ENCODE results near the gene PPIH. TPM values are rescaled to one million over a fixed set of nuclear protein-coding genes. Genes with fewer than 3 reads are reported as not detected.
"Not testable (repeated sequence)": the region's sequence is repeated elsewhere in the genome, so short reads cannot be mapped to it uniquely, and the experiment has no call there.

The PPIH gene
- total RNA-seq, 1 donor from 2014 or later, result 64.1 TPM

DNA sequence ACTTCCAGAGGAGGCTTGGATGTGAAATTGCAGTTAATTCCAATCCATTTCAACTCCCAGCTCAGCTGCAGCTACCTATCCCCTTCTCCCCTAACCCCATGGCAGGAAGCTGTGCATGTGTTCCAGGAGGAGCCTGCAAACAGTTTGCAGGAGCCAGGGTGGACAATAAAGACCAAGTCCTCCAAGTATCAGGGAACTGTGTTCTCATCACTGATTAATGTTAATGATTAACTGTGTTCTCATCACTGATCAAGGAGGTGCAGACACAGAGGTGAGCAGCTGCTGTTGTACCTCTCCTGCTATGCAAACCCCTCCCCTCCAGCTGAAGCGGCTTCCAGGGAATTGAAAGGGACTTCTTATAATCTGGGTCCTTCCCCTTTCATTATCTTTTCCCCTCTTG is 62.6 kb downstream of the PPIH start:
- Mint-ChIP-seq H3K36me3 (ENCODE audit: low read depth) (peaks cover 22% of the 10 kb centered on the region), H3K4me1 (no peaks in the 10 kb centered on the region), H3K27me3 (no peaks in the 10 kb centered on the region), H3K27ac (no peak overlapping the region), H3K4me3 (no peak overlapping the region), H3K9me3 (peaks cover 2% of the 10 kb centered on the region)
- CTCF ChIA-PET, result no interaction called here
- TF ChIP-seq, protein P1, sequence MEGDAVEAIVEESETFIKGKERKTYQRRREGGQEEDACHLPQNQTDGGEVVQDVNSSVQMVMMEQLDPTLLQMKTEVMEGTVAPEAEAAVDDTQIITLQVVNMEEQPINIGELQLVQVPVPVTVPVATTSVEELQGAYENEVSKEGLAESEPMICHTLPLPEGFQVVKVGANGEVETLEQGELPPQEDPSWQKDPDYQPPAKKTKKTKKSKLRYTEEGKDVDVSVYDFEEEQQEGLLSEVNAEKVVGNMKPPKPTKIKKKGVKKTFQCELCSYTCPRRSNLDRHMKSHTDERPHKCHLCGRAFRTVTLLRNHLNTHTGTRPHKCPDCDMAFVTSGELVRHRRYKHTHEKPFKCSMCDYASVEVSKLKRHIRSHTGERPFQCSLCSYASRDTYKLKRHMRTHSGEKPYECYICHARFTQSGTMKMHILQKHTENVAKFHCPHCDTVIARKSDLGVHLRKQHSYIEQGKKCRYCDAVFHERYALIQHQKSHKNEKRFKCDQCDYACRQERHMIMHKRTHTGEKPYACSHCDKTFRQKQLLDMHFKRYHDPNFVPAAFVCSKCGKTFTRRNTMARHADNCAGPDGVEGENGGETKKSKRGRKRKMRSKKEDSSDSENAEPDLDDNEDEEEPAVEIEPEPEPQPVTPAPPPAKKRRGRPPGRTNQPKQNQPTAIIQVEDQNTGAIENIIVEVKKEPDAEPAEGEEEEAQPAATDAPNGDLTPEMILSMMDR (IDR thresholded peaks at IDR 0.05), result no peak
- intact Hi-C loops (cut with micrococcal nuclease), result no loop called here
- DNase-seq (no peak), ATAC-seq (ENCODE audit: low read depth) (no peak)
- POLR2A ChIA-PET, result no interaction called here

DNA sequence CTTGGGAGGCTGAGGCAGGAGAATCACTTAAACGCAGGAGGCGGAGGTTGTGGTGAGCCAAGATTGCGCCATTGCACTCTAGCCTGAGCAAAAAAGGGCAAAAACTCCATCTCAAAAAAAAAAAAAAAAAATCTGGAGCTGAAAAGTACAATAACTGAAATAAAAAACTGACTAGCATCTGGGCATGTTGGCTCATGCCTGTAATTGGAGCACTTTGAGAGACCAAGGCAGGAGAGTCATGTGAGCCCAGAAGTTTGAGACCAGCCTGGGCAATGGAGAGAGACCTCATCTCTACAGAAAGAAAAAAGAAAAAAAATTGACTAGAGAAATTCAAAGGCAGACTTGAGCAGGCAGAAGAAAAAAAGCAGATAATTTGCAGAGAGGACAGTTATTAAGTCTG is 63.7 kb downstream of the PPIH start:
- Mint-ChIP-seq H3K27ac (no peak overlapping the region), H3K9me3 (no peaks in the 10 kb centered on the region), H3K4me3 (no peak overlapping the region), H3K36me3 (ENCODE audit: low read depth) (peaks cover 14% of the 10 kb centered on the region), H3K4me1 (no peaks in the 10 kb centered on the region), H3K27me3 (no peaks in the 10 kb centered on the region)
- ChIA-PET POLR2A (no interaction called here), CTCF (no interaction called here)
- intact Hi-C loops (cut with micrococcal nuclease), result no loop called here
- no peak for DNase-seq
- TF ChIP-seq, protein P1 (IDR thresholded peaks at IDR 0.05), result no peak
- no peak for ATAC-seq (ENCODE audit: low read depth)

DNA sequence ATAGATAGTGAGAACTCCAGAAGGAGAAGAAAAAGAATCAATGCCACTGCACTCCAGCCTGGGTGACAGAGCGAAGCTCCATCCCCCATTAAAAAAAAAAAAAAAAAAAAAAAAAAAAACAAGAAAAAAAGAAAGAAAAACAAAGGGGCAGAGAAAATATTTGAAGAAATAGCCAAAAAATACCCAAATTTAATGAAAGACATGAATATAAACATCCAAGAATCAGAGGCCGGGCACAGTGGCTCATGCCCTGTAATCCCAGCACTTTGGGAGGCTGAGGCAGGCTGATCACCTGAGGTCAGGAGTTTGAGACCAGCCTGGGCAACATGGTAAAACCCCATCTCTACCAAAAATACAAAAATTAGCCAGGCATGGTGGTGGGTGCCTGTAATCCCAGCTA is 64.2 kb downstream of the PPIH start:
- H3K4me1 Mint-ChIP-seq; ATAC-seq (ENCODE audit: low read depth); CTCF ChIA-PET; POLR2A ChIA-PET; H3K9me3 Mint-ChIP-seq; DNase-seq; H3K27ac Mint-ChIP-seq; intact Hi-C loops (cut with micrococcal nuclease); H3K4me3 Mint-ChIP-seq; H3K36me3 Mint-ChIP-seq (ENCODE audit: low read depth); H3K27me3 Mint-ChIP-seq: not testable (repeated sequence)

DNA sequence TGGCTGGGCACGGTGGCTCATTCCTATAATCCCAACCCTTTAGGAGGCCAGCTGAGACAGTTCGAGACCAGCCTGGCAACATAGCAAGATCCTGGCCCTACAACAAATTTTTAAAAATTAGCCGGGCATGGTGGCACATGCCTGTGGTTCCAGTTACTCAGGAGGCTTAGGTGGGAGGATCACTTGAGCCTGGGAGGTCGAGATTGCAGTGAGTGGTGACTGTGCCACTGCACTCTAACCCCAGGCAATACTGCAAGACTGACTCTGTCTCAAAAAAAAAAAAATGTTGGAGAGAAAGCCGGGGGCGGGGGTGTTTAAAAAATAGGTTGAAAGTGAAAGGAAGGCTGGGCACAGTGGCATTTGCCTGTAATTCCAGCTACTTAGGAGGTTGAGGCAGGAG is 65.3 kb downstream of the PPIH start:
- intact Hi-C loops (cut with micrococcal nuclease), result no loop called here
- TF ChIP-seq, protein P1 (IDR thresholded peaks at IDR 0.05), result no peak
- no peaks in the 10 kb centered on the region for H3K4me1 Mint-ChIP-seq
- DNase-seq (no peak), ATAC-seq (ENCODE audit: low read depth) (no peak)
- no peak overlapping the region for H3K4me3 Mint-ChIP-seq
- ChIA-PET CTCF (no interaction called here), POLR2A (no interaction called here)
- H3K9me3 Mint-ChIP-seq, result no peaks in the 10 kb centered on the region
- H3K36me3 Mint-ChIP-seq (ENCODE audit: low read depth), result no peaks in the 10 kb centered on the region
- H3K27ac Mint-ChIP-seq, result no peak overlapping the region
- no peaks in the 10 kb centered on the region for H3K27me3 Mint-ChIP-seq

DNA sequence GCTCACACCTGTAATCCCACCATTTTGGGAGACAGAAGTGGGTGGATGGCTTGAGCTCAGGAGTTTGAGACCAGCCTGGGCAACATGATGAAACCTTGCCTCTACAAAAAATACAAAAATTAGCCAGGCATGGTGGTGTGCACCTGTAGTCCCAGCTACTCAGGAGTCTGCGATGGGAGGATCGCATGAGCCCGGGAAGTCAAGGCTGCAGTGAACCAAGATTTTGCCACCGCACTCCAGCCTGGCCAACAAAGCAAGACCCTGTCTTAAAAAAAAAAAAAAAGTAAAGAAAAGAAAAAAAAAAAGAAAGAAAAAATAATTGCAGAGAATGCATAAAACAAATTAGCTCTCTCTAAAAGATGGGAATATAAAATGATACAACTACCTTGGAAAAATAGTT is 67.6 kb downstream of the PPIH start:
- DNase-seq; intact Hi-C loops (cut with micrococcal nuclease); ATAC-seq (ENCODE audit: low read depth); H3K27ac Mint-ChIP-seq; H3K9me3 Mint-ChIP-seq; H3K36me3 Mint-ChIP-seq (ENCODE audit: low read depth); H3K27me3 Mint-ChIP-seq; CTCF ChIA-PET; H3K4me3 Mint-ChIP-seq; H3K4me1 Mint-ChIP-seq: not testable (repeated sequence)
- POLR2A ChIA-PET, result interaction anchor here (0.7 kb wide), 1 partner anchor 105 kb away, joined by 3 read pairs; no protein-coding TSS in a partner anchor

Other genes starting within 250 kb of the PPIH start
- gene ZMYND12, start 202.4 kb upstream of the PPIH start, total RNA-seq, result 0.53 and 0.56 TPM in 2 replicates
- gene PPCS, start 201.9 kb upstream of the PPIH start, total RNA-seq, result 63.1 and 65.3 TPM in 2 replicates
- 3.5 and 4.3 TPM in 2 replicates for gene CCDC30, start 195.1 kb upstream of the PPIH start, total RNA-seq
- 609 and 693 TPM in 2 replicates for gene YBX1, start 24.0 kb downstream of the PPIH start, total RNA-seq
- not detected in 2 replicates for gene CLDN19, start 81.8 kb downstream of the PPIH start, total RNA-seq
- 27.1 and 30.4 TPM in 2 replicates for gene P3H1, start 108.6 kb downstream of the PPIH start, total RNA-seq
- gene C1orf50, start 108.8 kb downstream of the PPIH start, total RNA-seq, result 10.6 and 13.1 TPM in 2 replicates
- gene TMEM269, start 126.6 kb downstream of the PPIH start, total RNA-seq, result 0.20 and 0.31 TPM in 2 replicates
- gene ERMAP, start 158.7 kb downstream of the PPIH start, total RNA-seq, result 7.1 and 10.7 TPM in 2 replicates
- gene SVBP, start 159.0 kb downstream of the PPIH start, total RNA-seq, result 21.5 and 22.4 TPM in 2 replicates
- gene ZNF691, start 188.2 kb downstream of the PPIH start, total RNA-seq, result 13.1 and 16.1 TPM in 2 replicates

Data from activated B cell treated with CpG ODN at 0.5 μM for 24 hours (primary cell).